ENCODE results near the gene SLC25A53.
"Not testable (repeated sequence)": the region's sequence is repeated elsewhere in the genome, so short reads cannot be mapped to it uniquely, and the experiment has no call there.

Gene SLC25A53

DNA sequence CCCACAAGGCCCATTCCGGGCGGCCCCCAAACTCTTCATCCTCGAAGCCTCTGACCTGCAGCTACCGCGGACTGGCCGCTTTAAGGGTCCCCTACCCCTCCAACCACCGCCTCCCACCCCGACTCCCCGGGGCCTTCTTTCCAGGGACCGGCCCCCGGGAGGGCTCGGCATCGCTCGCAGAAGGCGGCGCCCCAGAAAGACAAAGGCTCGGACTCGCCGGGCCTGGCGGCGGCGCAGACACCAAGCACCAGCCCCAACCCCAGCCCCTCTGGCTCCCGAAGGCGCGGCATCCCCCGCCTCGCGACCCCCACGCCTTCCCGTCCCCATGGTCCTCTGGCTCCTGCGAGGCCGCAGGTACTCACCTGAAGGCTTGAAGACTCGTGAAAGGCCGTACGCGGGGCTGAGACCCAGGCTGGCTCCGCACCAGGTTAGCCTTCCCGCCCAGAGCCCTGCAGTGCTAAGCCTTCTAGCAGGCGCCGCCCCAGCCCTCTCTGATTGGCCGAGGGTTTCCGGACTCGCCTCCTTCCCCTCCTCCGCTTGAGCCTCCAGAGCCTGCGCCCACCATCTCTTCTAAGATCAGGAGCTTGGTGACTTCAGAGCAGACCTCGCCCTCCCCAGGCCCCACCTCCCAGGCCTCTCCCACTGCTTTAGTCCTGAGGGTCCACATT lies 80.9 kb downstream of the SLC25A53 start, which contains the start of gene TMSB15C:
TSS of gene TMSB15C (minus strand) at position 459 of the 668 bp plus-strand sequence.
- DNase-seq (ENCODE audit: low read depth, low spot score) = not testable (repeated sequence)

DNA sequence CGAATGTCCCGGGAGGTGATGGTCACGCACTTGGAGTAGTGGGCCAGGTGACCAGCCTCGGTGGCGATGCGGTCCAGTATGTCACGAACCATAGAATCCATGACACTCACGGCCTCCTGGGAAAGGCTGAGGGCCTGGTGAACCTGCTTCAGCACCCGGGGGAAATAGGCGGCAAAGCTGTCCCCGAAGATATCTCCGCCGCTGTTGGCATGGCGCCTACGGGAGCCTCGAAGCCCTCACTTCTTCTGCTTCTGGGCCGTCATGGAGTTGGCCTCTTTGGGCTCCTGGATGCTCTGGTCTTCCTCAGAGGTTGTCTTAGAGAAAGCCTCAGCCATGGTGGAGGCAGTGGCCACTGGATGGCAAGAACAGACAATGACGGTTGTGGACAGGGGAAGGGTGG lies 94.2 kb downstream of the SLC25A53 start:
- not testable (repeated sequence) for DNase-seq (ENCODE audit: low read depth, low spot score)

DNA sequence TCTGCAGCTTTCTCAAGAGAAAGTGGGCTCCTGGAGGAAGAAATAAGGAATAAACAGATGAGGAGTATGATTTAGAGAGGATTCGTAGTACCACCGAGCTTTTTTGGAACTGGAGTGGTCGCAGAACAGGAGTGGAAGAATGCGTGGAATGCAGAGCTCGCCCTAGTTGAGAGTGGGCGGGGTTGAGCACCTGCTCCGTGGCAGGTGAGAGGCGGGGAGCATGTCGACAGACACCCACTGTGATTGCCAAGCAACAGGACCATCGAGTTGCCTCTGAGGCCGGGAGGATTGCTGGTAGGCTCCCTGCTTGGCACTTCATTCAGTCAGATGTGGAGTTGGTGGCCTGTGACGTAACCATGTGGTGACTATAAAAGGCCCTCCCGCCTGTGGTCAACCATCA lies 101.9 kb downstream of the SLC25A53 start:
- not testable (repeated sequence) for DNase-seq (ENCODE audit: low read depth, low spot score)

All from ELF-1 (cell line).